ENCODE results near the gene GABBR2.
"Not testable (repeated sequence)": the region's sequence is repeated elsewhere in the genome, so short reads cannot be mapped to it uniquely, and the experiment has no call there.

The GABBR2 gene

DNA sequence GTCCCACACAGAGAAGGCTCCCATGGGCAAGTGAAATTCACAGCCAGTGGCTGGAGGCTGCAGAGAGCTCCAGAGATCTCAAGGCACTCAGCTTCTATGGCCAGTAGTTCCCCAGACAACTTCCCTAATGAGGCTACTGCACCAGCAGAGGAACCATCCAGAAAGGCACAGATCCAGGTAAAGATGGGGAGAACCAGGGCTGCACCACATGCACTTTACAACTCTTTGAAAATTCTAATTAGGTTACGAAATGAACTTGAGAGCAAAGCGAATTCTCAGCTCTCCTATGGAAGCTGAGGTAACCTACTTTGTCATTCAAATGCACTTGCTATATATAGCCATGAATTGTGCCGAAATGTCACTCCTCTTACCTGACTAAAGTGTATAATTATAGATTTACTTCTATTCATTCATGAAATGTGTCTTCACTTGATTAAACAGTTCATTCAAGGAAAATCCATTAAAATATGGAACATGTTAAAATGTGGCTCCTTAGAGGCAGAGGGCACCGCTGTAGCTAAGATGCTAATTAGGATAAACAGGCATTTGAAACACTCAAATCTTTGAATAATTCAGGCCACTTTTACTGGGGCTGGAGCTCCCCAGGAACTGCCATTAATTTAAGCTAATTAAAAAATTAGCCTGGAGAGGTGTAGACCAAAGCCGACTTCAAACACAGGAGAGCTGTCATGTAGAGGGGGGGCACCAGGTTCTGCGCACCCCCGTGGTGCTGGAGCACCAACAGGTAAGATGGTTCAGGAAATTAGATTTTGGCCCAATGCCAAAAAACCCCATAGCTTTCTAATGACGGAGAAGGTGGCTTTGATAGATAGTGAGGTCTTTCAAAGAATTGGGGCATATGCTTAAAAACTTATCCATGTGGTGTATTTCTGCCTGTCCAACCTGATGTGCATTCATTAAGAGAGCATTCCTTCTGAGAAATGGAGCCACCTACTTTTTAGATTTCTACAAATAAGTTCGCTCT lies 204.1 kb downstream of the GABBR2 start:
- DNase-seq, result peak; percentile 96

DNA sequence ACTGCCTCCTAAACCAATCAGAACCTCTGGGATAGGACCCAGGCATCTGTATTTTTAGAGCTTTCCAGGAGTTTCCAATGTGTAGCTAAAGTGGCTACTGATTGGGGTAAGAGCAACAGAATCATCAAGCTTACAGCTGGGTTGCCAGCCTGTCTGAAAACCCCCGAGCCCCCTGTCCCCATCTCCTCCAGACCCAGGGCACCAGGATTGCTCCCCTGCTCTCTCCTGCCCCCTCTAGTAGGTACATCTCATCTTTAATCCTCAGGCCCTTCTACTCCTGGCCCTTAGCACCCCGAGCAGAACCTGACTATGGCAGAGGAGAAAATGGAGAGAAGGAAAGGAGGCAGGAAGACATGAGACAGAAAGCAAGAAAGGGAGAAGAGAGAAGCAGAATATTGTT lies 204.9 kb downstream of the GABBR2 start:
- DNase-seq, result no peak

DNA sequence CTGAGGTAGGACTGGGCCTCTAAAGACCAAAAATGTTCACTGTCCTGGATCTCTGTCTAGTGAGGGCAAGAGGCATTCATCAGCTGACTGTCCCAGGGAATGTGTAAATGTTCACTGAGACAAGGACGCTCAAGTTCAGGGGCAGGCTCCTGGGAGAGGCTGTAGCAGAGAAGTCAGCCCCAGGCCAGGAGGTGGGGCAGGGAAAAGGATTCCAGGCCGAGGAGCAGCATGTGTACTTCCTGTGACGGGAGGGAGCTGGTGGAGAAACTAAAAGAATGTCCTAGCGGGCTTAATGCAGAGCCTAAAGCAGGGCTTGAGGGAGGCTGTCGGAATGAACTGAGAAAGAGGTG lies 205.8 kb downstream of the GABBR2 start:
- DNase-seq, result peak; percentile 17

DNA sequence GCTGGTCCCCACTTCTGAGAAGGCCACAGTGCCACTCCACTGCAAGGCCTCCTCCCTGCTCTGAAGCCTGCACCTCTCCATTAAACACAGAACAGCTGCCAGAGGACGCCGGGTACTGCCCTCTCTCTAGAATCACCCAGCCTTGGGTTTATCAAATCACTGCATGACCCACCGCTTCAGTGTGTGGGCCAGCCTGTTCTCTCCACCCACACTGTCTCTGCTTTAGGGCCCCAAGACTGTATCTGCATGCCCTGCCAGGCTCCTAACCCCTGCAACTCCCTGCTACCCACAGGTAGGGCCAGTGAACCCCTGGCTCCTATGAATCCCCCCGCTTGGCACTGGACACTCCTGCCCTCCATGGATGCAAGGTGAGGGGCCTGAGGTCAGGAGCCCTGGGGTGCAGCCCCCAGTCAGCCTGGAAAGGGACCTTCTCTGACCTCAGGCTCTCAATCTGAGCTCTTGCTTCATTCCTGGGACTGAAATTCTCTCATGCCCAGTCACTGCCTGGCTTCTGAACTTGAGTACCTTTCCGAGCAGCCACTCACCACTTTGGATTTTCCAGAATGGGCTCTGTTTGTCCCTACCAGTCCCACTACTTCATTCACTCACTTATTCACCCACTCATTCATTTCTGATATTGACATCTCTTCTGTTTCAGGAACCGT lies 206.3 kb downstream of the GABBR2 start:
- DNase-seq, result peak; percentile 31

DNA sequence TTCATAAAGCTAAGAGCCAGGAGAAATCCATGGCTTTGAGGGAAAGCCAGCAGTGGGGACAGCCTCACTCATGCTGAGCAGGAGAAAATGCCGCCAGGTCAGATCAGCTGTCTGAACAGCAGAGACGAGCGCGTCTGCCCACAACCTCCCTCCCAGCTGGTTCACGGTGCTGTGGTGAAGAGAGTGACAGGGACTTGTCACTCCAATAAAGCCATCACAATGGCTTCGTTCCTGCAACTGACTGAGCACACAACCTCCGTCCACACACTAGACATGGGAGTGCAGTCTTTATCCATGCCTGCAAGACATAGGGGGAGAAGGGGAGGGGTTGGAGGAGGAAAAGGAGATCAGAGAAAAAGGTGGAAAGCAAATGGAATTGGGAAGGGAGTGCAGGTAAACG lies 206.9 kb downstream of the GABBR2 start:
- no peak for DNase-seq

DNA sequence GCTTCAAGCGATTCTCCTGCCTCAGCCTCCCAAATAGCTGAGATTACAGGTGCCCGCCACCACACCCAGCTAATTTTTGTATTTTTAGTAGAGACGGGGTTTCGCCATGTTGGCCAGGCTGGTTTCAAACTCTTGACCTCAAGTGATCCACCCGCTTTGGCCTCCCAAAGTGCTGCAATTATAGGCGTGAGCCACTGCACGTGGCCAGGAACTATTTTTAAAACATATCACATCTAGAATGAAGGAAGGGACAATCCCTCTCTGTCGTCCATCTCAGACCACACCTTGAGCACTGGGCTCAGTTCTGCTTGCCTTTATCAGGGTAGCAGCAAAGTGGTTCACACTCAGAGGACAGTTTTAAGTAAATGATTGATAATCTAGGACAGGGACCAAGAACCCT lies 207.5 kb downstream of the GABBR2 start:
- not testable (repeated sequence) for DNase-seq

DNA sequence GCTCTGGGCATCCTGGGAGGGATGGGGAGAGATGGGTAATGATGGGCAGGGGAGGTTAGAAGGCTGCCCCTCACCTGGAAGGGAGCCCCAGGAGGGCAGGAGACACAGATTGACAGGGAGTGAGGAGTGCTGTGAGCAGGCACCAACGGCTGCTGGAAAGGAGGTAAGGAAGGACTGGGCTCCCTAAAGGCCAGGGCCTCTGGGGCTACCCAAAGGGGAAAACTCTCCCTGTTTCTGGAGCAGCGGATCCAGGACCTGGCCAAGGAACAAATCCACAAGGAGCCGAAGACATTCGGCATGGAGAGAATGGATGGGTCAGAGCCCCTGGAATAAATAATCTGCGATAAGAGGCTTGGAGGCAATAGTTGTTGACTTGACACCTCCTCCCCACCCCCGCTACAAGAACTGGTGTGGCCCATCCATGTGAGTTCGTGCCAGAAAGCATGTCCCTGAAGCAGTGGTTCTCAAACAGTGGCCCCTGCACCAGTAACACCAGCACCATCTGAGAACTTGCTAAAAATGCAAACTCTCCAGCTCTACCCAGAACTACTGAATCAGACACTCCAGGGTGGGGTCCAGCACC lies 208.3 kb downstream of the GABBR2 start:
- no peak for DNase-seq

DNA sequence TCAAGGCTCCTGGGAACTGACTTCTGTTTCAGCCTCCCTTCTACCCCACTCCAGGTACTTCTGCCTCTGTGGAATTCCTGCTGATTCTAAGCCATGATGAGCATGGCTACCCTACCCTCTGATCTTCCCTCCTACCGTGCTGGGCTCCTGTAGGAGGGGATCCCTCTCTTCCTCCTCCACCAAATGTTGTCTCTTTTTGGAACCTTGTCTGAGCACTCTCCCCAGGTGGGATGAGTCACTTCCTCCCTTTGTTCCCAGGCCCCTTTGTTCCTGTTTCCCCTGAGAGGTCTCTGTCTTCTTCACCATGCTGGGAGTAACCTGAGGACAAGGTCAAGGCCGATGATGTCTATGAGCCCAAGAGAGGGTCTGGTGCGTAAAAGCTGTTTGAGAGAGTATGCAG lies 213.2 kb downstream of the GABBR2 start:
- DNase-seq, result peak; percentile 60

DNA sequence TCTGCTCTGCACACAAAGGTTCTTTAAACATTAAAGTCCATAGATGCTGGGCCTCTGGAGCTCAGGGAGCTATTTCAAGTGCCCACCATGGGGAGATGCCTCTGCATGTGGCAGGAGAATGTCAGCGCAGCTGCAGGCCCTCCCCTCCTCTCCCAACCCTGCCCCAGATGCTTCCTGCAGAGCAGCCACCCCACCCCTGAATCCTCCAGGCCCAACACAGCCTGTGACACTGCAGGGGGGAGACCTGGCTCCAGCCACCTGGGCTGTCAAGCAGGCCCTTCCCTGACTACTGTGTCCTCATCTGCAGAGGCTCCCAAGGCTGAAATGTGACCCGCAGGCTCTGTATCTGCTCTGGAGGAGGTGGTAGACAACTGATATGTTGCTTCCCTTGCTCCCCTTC lies 213.9 kb downstream of the GABBR2 start:
- DNase-seq, result peak; percentile 76

DNA sequence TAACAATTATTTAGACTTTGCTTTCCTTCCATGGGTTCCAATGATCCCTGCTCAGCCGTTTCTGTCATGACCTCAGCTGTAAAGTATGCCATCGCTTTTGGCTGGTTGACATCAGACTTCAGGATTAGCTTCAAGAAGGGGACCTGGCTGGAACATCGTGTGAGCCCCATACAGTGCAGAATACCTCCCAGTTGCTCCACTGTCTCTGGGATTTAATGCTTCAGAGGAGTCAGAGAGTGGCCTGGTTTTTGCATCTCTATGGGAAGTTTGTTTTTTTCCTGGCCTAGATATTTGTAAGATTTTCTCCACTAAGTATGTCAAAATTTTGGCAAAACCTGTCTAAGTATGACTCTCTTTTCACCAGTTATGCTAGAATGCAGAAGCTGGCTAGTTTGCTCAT lies 216.9 kb downstream of the GABBR2 start:
- DNase-seq, result no peak

DNA sequence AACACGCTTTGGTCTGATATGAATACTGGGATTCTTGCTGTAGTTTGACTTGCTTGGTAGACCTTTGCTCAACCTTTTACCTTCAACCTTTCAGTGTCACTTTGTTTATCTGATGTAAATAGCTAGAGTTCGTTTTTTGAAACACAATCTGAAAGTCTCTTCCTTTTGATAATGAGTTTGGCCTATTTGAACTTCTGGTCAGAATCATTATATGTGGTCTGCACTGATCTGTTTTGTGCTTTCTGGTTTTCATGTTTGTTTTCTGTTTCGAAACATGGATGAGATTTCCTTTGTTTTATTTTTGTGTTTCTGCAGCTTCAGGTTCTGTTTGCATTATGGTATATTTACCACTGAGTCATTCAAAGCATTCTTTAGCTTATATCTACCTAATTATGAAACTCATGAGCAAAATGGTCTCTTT lies 217.5 kb downstream of the GABBR2 start:
- DNase-seq, result no peak

DNA sequence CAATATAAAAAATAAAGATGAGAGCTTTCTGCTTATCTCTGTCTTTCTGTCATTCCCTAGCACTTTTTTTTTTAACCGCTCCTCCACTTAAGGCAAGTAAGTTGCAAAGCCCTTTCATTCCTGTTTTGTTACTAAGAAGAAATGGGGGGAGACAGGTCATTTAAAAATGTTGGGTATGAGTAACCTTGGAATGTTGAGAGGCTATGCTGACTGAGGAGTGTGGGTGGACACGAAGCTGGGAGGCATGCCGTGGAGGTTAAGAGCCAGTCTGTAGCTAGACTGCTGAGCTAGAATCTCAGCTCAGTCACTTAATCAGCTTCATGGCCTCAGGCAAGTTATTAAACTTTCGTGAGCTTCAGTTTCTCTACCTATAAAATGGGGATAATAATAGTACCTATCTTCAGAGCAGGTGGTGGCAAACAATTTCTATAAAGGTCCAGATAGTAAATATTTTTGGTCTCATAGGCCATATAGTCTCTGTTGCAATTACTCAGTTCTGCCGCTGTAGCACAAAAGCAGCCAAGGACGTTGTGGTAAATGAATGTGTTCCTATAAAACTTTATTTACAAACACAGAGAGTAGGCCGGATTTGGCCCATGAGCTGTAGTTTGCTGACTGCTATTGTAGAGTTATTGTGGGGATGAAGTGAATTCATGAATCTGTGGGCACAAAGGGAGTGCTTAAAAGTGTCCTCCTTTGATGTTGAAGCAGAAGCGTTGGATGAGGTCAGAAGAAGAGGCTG lies 220.0 kb downstream of the GABBR2 start:
- peak; percentile 22 for DNase-seq

DNA sequence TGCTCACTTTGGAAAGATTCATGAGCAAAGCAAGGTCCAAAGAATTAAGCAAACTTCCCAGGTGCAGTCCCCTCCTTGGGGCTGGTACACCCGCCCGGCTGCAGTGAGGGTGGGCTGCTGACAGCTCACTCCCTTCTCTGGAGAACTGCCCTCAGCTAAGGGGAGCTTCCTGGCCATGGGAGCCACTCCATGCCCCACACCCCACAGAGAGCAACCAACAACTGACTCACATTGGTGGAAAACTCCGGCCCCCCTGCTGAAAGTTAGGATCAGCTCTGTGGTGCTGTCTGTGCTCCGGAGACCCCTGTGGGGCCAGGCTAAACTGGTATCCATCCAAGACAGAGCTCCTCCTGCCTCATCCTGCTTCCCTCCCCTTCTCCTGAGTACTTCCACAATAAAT lies 223.0 kb downstream of the GABBR2 start:
- DNase-seq, result no peak

DNA sequence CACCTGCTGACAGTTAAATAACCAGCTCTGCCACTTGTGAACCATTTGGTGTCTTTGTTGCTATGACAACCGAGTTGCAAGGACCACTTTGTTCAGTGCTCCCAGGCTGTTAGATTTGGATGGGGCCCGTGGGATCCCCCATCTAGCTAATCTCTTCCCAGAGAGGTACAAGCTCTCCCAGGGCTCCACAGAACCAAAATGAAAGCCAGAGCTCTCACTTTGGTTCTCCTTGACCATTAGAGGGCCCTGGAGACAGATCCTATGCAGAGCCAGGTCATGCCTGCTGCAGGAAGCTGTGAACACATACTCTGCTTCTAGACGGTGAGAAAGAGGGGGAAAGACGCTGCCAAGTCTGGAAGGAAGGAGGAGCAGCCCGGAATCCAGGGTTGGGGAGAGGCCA lies 224.6 kb downstream of the GABBR2 start:
- DNase-seq, result no peak

DNA sequence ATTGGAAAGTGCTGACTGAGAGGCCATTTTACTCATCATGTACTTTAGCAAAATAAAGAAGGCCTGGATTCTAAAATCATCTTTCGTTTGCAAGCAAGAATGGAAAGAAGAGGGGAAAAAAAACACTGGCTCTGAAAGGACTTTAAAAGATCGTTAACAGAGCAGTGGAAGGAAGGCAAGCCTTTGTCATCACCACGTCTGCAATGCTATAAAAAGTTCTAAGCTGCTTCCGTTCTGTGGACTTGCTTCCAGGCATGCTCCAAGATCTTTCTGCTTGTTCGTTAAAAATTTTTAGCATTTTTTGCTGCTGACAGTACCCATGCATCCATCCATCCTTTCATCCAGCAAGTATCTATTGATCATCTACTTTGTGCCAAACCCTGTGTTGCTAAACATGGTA lies 226.5 kb downstream of the GABBR2 start:
- no peak for DNase-seq

DNA sequence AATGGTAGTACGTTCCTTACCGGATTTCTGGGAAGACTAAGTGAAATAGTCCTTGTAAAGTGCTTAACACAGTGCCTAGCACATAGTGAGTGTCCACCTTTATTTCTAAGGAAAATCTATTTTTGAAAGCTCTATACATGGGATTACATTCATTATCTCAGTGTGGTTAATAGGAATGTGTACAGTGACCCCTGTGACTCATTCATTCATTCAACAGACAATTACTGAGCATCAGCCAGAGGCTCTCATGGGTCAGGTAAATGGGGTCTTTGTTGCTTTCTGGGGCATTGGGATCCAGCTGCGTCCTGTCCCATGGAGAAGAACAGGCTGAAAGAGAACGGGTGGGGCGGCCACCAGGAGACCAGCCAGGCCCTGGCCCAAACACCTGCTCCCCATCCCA lies 227.1 kb downstream of the GABBR2 start:
- peak; percentile 27 for DNase-seq

DNA sequence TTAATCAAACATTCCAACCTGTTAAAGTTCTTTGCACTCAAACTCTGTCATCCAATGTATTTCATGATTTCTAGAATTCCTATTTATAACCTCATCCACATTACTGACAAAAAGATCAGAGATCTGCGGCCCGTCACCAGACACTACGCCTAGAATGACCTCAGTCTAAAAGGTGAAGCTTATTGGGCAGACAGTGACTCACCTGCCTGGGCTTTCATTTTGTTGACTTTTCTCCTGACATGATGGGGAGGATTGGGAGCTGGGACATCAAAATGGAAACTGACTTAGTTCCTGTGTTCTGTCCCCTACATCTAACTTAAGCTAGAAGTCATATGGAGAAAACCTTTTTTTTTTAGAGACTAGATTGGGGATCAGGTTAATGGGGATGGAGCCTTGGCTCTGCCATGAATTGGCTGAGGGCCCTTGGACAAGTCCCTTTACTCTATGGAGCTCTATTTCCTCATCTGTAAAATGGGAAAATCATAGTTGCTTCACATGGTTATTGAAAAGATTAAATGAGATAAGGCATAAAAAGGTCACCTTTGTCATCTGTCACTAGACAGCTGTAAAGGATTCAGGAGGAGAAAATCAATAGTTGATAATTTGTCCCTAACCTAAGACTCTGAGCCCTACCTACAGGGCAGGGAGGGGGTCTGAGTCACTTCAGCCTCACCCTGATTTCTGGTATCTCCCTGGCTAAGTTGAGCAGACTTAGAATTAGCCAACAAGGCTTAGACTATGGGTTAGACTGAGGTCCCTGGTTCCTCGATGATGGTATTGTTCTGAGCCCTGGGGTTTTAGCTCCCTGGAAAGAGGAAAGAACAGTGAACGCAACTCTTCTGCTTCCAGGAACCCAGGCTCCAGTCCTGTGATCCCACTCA lies 228.5 kb downstream of the GABBR2 start:
- DNase-seq, result no peak

DNA sequence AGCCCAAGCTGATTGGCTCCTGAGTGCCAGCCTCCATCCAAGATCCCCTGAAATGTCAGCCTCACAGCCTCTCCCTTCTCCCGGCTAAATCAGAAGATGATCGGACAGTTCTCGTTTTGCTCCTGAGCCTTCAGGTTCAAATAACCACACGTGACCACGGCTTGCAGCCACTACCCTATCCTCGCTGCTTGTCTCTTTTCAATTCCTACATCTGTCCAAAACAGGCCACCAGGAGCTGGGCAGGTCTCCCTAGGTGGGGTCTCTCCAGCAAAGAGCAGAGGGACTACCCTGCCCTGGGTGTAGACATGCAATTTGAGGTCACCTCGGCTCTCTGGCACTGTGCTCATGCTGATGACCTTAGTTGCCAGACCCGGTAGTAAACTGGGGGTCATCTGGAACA lies 229.3 kb downstream of the GABBR2 start:
- DNase-seq, result no peak

DNA sequence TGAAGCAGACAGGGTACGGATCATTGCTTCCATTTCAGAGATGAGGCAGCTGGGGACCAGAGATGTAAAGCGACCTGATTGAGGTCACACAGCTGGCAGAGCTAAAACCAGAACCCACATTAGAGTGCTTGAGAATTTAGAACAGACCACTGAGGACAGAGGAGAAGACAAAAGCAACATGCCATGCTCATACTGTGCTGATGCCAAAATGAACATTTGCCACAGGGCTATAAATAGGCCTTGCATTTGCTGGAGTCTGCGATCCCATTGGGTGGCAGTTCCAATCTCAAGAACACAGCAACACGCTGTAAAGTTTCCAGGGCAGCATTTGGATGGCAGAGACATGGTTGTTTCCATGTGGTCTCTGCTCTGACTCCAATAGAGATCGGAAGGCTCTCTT lies 230.9 kb downstream of the GABBR2 start:
- no peak for DNase-seq

DNA sequence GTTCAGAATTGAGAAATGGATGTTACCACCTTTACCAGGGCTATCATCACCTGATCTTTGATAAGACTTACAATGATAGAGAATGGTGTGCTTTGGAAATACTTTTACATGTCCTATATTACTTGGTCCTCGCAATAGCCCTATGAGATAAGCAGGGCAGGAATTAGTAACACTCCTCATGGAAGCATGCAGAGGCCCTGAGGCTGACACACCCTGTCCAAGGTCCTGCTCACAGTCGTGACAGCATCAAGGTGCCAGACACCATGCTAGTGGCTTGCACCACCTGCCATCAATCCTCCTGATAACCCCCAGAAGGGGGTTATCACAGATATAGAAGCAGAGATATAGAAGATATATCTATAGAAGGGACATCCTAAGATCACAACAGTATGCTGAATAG lies 236.5 kb downstream of the GABBR2 start:
- DNase-seq, result no peak

DNA sequence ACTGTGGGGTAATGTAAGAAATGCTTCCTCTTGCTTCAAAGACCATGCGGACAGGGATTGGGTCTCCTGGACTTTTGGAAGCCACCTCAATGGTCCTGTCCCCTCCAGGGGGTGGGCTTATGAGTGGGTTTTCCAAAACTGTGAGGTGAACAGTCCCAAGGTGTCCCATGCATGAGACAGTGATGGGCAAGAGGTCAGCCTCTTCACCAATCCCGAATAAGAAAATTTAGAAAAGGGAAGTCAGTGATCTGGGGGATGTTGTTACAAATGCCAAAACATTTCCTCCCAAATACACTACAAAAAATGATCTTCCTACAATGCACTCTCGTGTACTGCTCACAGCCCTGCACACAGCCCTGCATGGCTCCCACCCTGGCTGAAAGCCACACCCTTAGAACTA lies 237.6 kb downstream of the GABBR2 start:
- no peak for DNase-seq

DNA sequence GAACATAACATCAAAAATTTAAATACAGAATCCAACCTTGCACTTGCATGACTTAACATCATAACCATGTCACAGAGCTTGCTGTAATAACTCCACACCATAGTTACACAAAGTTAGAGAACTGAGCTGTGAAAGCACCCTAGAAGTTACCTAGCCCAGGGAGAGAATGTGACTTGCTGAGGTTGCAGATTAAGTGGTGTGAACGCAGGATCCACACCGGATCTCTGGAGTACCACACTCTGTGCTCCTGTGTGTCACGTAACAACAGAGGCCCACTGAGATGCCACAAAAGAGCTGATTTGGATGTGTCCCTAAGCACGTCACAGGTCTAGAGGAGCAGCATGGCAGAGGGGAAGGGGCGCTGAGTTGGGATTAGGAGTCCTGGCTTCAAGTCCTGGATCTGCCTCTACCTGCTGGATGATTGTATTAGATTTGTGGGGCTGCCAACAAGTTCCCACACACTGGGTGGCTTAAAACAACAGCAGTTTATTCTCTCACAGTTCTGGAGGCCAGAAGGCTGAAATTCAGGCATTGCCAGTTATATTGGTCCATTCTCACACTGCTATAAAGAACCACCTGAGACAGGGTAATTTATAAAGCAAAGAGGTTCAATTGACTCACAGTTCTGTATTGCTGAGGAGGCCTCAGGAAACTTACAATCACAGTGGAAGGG lies 240.0 kb downstream of the GABBR2 start:
- no peak for DNase-seq

Data from NCI-H69 (cell line).